ENCODE data around the gene TAMM41. TPM values are rescaled to one million over a fixed set of nuclear protein-coding genes. Genes with fewer than 3 reads are reported as not detected.
A peak's percentile ranks its signal among the peaks of the same experiment; 100 is the strongest.

The TAMM41 gene
- total and polyA plus RNA-seq, 9 of the 15 experiments (the other 6 are each of a cell fraction or from before 2014, with no cell fraction given) = 8.6 to 74.6 (median 29.3) TPM

DNA sequence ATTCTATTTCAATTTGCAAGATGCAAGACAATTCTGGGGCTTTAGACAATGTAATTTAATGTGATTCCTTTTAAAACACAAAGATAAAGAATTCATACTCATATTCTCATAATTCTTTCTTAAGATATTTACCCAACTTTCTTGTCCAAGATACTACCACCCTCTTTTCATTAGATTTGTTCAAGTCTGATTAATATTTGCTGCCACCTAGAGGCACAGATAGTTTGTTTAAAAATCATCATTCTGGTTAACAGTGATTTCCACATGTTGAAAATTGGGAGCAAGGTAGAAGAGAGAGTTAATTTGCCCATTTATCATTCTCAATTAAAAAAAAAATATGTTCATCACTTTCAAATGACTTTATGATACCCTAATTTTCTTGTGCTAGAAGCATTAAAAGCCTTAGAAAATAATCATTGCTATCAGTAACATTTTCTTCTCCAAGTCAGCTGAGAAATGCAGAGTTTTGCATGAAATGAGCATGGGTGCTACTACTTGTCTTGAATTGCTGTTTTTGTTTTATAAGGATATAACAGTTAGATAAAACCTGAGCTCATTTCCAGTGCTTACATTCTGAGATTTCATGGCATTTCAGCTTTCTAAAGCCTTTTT is 11.6 kb downstream of the TAMM41 start:
- DNase-seq (ENCODE audit: extremely low read depth in 1 of 4, low spot score in 3 of 4) (peak in 2 of 4 experiments; percentile 44 to 50), FAIRE-seq (peak; percentile 69), ATAC-seq (no peak)
- ChIA-PET CTCF (ENCODE audit: low intra/inter-chr PET ratio) (interaction anchor here (0.5 to 2.6 kb wide), 2 partner anchors 326 to 456 kb away, joined by 3 to 11 read pairs; no protein-coding TSS in a partner anchor), POLR2A (interaction anchor here (0.8 kb wide), 1 partner anchor 10 kb away, joined by 3 read pairs; no protein-coding TSS in a partner anchor)
- no peak overlapping the region for H3K4me2 ChIP-seq (ENCODE audit: insufficient read depth, low read length)
- H3K36me3 ChIP-seq (ENCODE audit: control insufficient read depth, insufficient read depth, low read length) = peaks cover 89% of the 10 kb centered on the region
- H2AFZ ChIP-seq (ENCODE audit: low read depth, low read length) = no peak overlapping the region
- no peaks in the 10 kb centered on the region for H3K9me3 ChIP-seq (replicated peaks; ENCODE audit: control insufficient read depth, insufficient read depth, low read depth, low read length)
- intact Hi-C loops (cut with micrococcal nuclease) = loop anchor here (10.0 kb wide), 1 partner anchor 460 kb away; no protein-coding TSS in a partner anchor
- no peaks in the 10 kb centered on the region for H4K20me1 ChIP-seq (replicated peaks; ENCODE audit: control insufficient read depth, insufficient read depth, low read length)
- no peak overlapping the region for H3K9ac ChIP-seq (ENCODE audit: insufficient read depth in 1 of 2, low read depth in 2 of 2, low read length in 2 of 2)
- BruUV-seq (replicated peaks) = no TSS peak
- no peak overlapping the region for H3K27ac ChIP-seq (ENCODE audit: extremely low read depth, low read depth, low read length)
- no peaks in the 10 kb centered on the region for H3K27me3 ChIP-seq (ENCODE audit: control insufficient read depth in 2 of 2, insufficient read depth in 2 of 2, low read length in 2 of 2)
- no peaks in the 10 kb centered on the region for H3K4me1 ChIP-seq (replicated peaks in 1 of 2; ENCODE audit: control insufficient read depth in 2 of 2, insufficient read depth in 2 of 2, low read length in 2 of 2)
- H3K4me3 ChIP-seq = no peak overlapping the region
- TF ChIP-seq NR2C2 (CRISPR knock-in tag; IDR thresholded peaks at IDR 0.05) (no peak), NR2C2 (tag; IDR thresholded peaks at IDR 0.05) (no peak), RAD21 (CRISPR knock-in tag; conservative IDR thresholded peaks at IDR 0.05 in 1 of 2, IDR thresholded peaks at IDR 0.05 in 1 of 2) (peak; percentile 12 to 38; a peak in 1 of 4 replicates), GATAD2B (IDR thresholded peaks at IDR 0.05; ENCODE audit: borderline replicate concordance) (peak; percentile 49; the same call in 1 of the 2 replicates), ZNF444 (CRISPR knock-in tag; IDR thresholded peaks at IDR 0.05) (no peak), ZNF165 (CRISPR knock-in tag; IDR thresholded peaks at IDR 0.05; ENCODE audit: borderline replicate concordance) (no peak)
- TF ChIP-seq, protein P1, sequence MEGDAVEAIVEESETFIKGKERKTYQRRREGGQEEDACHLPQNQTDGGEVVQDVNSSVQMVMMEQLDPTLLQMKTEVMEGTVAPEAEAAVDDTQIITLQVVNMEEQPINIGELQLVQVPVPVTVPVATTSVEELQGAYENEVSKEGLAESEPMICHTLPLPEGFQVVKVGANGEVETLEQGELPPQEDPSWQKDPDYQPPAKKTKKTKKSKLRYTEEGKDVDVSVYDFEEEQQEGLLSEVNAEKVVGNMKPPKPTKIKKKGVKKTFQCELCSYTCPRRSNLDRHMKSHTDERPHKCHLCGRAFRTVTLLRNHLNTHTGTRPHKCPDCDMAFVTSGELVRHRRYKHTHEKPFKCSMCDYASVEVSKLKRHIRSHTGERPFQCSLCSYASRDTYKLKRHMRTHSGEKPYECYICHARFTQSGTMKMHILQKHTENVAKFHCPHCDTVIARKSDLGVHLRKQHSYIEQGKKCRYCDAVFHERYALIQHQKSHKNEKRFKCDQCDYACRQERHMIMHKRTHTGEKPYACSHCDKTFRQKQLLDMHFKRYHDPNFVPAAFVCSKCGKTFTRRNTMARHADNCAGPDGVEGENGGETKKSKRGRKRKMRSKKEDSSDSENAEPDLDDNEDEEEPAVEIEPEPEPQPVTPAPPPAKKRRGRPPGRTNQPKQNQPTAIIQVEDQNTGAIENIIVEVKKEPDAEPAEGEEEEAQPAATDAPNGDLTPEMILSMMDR (IDR thresholded peaks at IDR 0.05 in 2 of 3, conservative IDR thresholded peaks at IDR 0.05 in 1 of 3; ENCODE audit: insufficient read depth in 2 of 3, low read depth in 1 of 3, low read length in 3 of 3) = peak in 2 of 3 experiments; percentile 15 to 58; a peak in 3 of 6 replicates
- TF ChIP-seq, protein P2, sequence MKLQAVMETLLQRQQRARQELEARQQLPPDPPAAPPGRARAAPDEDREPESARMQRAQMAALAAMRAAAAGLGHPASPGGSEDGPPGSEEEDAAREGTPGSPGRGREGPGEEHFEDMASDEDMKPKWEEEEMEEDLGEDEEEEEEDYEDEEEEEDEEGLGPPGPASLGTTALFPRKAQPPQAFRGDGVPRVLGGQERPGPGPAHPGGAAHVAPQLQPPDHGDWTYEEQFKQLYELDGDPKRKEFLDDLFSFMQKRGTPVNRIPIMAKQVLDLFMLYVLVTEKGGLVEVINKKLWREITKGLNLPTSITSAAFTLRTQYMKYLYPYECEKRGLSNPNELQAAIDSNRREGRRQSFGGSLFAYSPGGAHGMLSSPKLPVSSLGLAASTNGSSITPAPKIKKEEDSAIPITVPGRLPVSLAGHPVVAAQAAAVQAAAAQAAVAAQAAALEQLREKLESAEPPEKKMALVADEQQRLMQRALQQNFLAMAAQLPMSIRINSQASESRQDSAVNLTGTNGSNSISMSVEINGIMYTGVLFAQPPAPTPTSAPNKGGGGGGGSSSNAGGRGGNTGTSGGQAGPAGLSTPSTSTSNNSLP (IDR thresholded peaks at IDR 0.05; ENCODE audit: borderline replicate concordance, low read depth, low read length) = 0 out of 2 replicates have a peak, but pooled peaks have one; percentile 64
- in situ Hi-C loops (cut with MboI) = no loop called here
- H3K9me1 ChIP-seq (ENCODE audit: control insufficient read depth, insufficient read depth, low read length) = no peaks in the 10 kb centered on the region
- no peaks in the 10 kb centered on the region for H3K79me2 ChIP-seq (ENCODE audit: control insufficient read depth, insufficient read depth, low read length)

Data from K562 (cell line).